GM21515 (cell line): Measurements from ENCODE around the gene NUDT16L1.

Source experiments
- ATAC-seq: cut with Tn5 transposase; IDR thresholded peaks from one replicate; pipeline ENCODE4 v1.9.1; 2021; ENCODE audit not compliant: unreplicated experiment

NUDT16L1 gene

DNA sequence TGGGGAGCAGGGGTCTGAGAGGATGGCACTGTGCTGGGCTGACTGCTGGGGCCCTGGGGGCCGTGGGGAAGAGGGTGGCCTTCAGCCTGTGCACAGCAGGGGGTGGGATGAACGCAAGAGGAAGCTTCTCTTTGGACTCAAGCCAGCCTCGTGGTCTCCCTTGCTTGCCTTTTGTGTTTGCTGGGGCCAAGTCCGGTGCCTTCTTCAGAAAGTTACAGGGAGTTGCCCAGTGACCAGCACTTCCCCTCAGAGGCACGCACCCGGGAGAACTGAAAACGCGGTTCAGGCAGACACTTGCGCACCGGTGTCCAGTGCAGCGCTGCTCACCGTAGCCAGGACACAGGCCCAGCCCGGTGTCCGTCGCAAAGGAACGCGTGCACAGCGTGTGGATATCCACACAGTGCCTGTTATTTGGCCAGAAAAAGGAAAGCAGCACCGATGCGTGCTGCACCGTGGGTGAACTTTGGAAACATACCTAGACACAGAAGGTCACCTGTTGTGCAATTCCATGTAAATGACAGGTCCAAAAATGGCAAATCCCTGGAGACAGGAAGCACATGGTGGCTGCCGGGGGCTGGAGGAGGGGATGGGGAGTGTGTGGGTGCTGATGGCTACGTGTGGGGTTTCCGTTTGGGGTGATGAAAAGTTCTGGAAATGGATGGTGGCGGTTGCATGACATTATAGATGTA lies 29.4 kb upstream of the NUDT16L1 start:
- no peak for ATAC-seq

DNA sequence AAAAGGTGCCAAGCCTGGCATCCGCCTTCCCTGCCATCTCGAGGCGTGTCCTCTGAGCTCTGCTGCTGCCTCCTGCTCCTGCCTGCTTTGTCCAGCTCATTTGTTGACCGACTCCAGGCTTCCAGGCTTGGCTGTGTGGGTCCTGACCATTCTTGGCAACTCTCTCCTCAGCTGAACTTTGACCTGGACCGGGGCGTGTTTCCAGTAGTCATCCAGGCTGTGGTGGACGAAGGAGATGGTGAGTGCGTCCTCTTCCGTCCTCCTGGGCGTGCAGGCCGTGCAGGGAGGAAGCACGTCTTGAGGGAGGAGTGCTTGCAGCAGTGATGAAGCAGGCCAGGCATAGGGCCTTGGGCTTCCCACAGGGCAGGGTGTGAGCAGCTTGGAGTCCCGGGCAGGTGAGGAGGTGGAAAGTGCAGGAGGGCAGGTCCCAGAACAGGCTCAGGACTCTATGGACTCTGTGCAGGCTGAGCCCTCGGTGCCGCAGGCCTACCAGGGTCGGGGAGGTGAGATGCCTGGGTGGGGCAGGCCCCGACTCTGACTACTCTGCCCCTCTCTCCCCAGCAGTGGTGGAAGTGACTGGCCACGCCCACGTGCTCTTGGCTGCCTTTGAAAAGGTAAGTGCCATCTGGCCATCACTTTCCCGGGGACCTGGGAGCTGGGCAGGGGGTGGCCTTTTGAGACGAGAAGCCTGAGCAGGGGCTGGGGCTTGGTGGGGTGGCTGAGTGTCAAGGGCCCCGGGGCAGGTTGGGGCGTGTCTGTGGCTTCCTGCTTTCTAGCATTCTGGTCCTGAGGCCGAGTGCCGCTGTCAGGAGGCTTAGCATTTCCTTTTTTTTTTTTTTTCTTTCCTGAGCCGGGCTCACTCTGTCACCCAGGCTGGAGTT lies 28.6 kb upstream of the NUDT16L1 start:
- no peak for ATAC-seq

DNA sequence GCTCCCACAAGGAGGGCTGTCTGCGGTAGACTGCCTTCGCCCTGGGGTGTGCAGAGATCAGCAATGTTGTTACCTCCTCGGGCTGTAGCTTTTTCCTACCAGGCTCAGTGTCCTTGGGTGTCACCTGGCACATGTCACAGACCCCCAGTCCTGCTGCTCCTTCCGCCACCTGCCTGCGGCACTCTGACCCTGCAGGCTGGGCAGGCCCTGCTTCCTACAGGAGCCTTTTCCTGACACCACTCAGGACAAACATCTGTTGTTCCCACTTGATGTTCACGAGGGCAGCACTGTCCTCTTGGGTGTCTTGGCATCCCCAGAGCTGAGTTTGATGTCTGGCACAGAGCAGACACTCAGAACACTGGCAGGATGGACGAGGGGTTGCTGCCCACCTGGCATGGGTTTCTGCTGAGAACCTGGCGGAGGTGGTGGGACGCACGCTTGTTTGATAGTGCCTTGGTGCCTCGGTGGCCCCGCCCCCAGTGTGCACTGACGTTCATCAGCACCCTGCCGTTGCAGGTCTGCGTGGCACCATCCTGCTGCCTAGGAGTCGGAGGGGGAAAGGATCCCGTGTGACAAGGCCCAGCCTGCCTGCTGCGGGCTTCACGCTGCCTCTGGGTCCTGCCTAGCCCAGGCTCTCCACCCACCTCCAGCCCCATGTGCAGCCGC lies 26.7 kb upstream of the NUDT16L1 start:
- ATAC-seq: no peak

DNA sequence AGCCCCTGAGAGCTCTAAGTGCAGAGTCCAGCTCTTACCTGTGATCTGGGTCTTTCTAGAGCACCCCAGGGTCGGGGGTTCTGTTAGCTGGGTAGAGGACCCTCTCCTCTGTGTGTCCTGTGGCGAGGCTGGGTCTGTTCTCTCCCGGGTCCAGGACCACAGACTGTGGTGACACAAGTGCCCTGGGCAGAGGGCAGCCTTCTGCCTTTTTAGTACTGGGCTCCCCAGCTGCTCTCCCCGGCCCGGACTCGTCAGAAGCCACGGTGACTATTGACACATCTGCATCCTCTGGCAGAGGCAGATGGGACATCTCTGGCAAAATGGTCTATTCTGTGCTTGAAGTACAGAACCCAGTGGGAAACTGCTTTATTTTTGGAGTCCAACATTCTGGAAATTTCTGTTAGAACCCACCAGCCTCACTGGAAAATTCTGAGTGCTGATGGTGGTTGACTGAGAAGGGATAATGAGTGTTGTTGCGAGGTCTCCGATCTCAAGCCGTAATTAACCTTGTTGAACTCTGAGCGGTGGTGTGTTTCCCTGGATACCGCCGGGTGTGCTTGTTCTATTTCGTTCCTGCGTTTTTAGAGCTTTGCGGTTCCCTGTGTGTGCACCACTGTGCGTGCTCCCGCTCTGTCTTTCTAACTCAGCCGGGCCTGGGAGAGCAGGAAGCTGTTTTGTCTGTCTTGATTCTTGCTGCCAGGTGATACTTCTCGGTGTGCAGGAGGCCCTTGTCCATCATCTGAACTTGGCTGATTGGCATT lies 26.0 kb upstream of the NUDT16L1 start:
- ATAC-seq: no peak

DNA sequence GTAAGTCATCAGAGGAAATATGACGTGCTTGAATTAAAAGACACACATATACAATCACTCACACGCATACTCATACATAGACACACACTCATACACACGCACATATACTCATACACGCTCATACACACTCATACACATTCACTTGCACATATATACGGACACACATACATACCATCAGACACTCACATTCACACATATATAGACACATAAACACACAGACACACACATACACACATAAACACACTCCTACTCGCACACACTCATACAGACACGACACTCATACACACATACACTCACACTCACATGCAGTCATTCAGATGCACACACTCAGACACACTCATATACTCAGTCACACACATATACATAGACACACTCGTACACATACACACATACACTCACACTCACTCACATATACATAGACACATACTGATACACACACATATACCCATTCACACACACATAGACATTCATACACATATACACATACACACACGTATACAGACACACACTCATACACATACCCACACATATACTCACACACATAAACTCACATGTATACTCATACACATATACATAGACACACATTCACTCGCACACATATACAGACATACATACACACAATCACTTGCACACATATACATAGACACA lies 24.9 kb upstream of the NUDT16L1 start:
- no peak for ATAC-seq

DNA sequence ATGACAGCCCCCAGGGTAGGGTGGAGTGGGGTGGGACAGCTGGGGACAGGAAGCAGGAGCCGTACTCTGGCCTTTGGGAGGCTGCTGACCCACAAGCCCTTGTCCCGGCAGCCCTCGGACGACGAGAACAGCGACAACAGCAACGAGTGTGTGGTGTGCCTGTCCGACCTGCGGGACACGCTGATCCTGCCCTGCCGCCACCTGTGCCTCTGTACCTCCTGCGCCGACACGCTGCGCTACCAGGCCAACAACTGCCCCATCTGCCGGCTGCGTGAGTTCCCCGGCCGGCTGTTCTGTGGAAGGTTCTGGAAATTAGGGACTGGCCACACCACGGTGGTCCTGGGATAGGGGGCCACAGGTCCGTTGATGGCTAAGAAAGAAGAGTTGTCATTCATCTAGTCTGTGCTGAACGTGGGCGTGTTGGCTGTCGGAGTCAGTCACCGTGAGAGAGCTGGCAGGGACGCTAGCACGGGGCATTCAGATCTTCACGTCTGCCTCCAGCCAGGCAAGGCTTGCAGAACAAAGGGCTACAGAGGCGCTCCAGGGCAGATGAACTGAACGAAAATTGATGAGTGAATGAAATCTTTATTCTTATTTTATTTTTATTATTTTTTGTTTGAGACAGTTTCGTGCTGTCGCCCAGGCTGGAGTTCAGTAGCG lies 19.8 kb upstream of the NUDT16L1 start:
- ATAC-seq: no peak

DNA sequence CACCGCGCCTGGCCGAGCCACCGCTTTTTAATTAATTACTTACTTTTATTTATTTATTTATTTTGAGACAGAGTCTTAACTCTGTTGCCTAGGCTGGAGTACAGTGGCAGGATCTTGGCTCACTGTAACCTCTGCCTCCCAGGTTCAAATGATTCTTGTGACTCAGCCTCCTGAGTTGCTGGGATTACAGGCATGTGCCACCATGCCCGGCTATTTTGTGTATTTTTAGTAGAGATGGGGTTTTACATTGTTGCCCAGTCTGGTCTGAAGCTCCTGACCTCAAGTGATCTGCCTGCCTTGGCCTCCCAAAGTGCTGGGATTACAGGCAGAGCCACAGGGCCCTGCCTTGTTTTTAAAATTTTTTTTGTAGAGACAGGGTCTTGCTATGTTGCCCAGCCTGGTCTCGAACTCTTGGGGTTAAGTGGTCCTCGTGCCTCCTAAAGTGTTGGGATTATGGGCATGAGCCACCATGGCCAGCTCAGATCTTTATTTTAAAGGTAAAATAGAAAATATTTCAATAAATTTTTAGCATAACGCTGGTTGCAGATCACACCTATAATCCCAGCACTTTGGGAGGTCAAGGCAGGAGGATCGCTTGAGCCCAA lies 18.3 kb upstream of the NUDT16L1 start:
- no peak for ATAC-seq

DNA sequence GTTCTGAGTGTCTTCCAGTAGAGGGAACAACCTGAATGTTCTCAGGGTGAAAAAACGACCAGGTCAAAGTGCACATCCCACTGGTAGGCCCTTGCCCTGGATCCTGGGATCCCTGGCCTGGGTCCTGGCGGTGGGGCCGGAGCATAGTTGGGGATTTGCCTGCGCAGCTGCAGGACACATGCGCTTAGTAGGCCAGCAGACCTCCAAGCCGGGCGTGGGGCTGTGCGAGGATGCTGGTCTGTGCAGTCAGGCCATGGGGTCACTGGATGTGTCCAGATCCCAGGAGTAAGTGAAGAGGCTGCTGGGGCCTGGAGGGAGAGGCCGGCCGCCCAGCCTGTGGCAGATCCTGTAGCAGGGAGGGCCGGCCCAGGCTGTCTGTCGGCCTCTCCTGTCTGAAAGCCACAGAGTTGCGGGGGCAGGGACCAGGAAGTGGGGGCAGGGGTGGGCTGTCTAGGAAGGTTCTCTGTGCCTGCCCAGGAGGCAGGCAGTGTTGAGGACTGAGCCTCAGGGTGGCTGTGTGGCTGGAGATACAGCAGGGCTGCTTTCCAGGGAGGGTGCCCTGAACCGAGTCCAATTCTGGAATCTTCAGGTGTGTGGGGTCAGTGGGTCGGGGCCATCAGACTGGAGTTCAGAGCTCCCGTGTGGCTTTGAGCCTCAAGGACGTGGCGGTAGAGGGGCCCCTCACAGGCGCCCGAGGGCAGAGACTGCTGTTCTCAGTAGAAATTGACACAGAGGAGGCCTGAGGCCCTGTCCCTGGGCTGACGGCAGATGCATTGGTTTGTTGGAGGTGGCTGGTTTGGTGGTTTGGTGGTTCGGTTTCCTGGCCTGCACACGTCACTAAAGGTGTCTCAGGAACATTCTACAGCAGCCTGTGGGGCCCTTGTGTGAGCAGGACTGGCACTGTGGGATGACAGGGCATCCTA lies 17.2 kb upstream of the NUDT16L1 start:
- ATAC-seq: no peak

DNA sequence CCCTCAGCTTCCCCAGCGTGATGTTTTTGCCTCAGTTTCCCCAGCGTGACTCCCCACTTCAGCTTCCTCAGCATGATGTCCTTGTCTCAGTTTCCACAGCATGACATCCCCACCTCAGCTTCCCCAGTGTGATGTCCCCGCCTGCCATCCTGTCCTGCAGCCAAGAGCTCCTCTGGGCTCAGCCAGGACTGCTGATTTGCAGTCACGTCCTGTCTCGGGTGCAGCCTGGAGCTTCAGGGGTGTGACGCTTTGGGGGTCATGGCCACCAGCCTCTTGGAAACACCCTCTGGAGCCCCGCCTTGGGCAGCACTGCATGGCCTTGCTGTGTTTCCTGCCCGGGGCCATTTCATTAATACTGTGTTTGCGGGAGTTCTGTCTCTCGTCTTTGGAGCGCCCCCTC lies 16.5 kb upstream of the NUDT16L1 start:
- ATAC-seq: no peak

DNA sequence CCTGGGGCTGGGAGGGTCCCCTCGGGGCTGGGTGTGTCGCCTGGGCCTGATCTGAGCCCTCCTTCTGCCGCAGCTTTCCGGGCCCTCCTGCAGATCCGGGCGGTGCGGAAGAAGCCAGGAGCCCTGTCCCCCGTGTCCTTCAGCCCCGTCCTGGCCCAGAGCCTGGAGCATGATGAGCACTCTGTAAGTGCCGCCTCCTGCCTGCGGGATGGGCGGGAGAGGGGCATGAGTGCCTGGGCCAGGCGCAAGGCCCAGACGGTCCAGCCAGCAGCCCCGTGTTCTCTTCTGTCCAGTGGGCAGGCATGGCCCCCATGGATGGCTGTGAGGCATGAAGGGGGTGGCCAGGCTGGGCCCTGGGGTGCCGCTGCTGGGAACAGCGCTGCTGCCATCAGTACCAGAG lies 16.0 kb upstream of the NUDT16L1 start:
- ATAC-seq: no peak

DNA sequence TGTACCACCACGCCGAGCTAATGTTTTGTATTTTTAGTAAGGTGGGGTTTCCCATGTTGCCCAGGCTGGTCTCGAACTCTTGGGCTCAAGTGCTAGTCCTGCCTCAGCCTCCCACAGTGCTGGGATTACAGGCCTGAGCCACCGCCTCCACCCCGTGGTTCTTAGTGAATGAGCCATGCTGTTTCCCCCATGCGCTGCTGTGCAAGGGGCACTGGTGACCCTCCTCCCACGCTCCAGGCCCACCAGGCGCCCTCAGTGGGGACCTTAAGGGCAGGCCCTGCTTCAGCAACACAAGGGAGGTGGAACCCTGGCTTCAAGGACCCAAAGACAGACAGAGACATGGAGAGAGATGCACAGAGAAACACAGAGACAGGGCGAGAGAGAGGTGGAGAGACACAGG lies 15.4 kb upstream of the NUDT16L1 start:
- ATAC-seq: no peak

DNA sequence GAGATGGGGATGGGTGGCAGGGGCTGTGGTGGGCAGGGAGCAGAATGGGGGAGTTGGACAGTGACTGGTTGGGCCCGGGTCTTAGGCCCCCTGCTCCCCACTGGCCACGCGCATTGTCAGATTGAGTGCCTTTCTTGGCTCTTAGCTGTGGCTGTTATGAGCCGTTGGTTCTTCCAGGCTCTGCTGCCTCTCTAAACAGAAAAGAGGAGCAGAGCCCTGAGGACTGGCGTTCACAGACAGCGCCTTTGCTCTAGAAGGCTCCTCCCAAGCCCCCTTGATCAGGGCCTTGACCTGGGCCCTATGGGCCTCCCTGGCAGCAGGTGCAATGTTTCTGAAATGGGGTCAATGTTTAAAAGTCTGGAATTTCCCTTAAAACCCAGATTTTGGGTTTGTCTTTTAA lies 14.8 kb upstream of the NUDT16L1 start:
- ATAC-seq: no peak

DNA sequence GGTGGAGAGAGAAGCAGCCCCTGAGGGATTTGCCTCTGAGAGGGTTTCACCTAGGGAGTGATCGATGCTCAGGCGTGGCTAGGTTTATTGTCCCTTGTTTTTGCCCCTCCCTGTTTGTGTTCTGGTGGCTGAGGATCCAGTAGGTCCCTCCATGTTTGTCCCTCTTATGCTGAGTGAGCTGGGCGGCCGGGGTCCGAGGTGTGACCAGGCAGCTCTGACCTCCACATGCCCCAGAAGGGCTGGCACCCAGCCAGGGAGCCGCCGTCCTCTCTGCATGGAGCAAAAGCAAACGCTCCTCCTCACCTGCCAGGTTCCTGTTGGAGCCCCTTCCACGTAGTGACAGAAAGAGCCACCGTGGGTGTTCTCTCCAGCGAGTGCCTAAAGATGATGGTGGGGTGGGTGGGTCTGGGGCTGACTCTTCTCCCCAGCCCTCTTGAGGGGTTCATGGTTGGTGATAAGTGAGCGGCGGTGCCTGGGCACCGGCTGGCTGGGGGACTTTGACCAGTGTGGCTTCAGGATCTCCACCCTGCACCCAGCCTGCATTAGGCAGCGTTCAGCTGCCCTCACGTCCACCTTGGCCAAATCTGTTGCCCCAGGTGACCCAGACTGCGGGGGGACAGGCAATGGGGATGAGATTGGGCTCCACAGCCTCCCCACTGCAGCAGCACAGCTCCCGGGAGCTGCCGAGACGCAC lies 14.1 kb upstream of the NUDT16L1 start:
- ATAC-seq: no peak

DNA sequence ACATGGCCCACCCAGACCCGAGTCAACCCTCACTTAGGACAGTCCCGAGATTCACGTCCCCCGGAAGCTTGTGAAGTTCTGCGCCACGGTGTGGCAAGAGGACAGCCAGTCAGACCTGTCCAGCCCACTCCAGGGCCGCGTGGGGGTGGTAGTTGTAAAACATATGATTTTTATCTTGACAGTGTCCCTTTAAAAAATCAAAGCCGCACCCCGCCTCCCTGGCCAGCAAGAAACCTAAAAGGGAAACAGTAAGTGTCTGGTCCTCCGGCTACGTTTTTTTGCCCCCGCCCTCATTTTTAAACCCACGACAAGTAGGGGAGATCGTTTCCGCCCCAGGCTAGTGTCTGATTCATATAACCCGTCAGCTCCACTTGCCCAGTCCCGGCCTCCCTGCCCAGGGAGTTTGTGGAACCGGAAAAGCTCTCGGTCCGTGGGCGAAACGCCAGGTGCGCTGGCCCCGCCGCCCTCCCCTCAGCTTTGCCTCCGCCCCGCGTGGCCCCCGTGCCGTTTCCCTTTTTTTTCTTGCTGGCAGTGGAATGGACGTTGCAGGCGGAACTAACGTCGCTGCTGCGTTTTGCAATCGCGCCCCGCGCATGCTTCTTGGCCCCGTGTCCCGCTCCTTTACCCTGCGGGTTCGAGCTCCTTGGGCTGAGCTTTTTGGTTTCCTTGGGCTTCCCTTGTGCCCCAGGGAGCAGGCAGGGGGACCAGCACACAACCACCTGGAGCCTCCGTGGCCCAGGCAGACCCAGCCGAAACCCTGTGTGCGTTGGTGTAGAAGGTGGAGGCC lies 13.3 kb upstream of the NUDT16L1 start:
- no peak for ATAC-seq

DNA sequence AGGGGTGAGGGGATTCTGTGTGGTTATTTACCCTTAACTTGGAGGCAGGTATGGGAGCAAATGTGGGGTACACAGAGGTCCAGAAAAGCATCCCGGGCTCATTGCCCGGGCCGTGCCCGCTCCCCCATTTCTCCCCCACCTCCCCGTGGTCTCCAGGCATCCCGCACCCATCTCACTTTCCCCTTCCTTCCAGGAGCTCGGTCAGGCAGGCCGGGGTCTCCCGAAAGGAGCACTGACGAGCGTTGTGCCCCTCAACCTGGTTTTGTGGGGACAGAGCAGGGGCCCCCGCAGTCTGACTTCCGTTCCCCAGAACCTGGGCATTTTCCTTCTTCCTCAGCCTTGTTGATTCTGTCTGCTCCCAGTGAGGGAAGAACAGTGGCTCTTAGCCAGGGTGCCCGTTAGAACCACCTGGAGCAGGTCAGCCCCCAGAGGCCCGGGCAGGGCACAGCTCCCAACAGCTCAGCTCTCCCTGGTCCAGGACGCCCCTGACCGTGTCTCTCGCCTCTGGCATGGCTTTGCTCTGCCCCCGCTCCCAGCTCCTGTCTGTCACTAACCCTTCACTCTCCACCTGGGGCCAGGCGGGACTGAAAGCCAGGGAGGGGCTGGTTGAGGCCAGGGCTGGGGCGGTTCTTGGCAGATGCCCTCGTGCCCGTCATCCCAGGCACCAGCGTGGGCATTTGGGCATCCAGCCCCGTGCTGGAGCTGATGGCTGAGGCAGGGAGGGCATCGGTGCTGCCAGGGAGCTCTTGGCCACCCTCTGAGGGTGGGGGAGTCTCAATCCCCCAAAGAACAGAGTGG lies 12.5 kb upstream of the NUDT16L1 start:
- no peak for ATAC-seq

DNA sequence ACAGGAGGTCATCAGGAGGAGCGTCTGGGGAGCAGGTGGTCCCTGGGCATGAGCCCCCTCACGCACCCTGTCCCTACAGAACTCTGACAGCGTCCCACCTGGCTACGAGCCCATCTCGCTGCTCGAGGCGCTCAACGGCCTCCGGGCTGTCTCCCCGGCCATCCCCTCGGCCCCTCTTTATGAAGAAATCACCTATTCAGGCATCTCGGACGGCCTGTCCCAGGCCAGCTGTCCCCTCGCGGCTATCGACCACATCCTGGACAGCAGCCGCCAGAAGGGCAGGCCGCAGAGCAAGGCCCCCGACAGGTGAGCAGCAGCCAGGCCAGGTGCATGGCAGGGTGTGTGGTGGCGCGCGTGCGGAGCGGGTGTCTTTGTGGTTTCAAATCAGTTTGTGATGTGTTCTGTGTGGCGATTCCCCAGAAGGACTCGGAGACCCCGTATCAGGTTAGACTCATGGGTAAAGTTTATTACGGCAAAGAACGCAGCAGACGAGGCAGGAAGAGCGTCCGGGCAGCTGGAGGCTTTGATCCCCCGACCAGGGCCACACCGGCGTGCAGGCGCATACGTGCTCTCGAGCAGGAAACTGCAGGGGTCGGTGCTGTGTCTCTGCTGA lies 11.8 kb upstream of the NUDT16L1 start:
- no peak for ATAC-seq
